GM21367 (cell line): ENCODE data around the gene PLCG2.
"Not testable (repeated sequence)": the region's sequence is repeated elsewhere in the genome, so short reads cannot be mapped to it uniquely, and the experiment has no call there.

Experiments used
- ATAC-seq: cut with Tn5 transposase; IDR thresholded peaks from one replicate; pipeline ENCODE4 v1.9.1; 2021; ENCODE audit not compliant: unreplicated experiment

Gene PLCG2

GRCh38 chr16:81752876-81753227 lies 26.2 kb upstream of the PLCG2 start:
- ATAC-seq = no peak

DNA sequence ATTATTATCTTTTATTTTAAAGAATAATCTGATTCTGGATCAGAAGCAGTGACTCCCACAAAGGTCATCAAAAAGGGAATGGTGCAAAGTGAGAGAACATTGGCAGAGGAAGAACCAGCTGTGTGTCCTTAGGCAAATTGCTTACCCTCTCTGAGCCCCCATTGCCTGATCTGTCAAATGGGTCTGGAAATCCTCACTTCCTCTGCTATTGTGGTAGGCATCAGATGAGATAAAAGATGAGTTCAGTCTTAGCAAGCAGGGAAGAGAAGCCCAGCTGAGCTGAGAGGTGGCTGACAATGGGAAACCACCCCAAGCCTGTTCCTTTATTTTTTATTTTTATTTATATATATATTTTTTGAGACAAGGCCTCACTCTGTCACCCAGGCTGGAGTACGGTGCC lies 24.2 kb upstream of the PLCG2 start:
- no peak for ATAC-seq

GRCh38 chr16:81755915-81756614 lies 23.0 kb upstream of the PLCG2 start:
- no peak for ATAC-seq

DNA sequence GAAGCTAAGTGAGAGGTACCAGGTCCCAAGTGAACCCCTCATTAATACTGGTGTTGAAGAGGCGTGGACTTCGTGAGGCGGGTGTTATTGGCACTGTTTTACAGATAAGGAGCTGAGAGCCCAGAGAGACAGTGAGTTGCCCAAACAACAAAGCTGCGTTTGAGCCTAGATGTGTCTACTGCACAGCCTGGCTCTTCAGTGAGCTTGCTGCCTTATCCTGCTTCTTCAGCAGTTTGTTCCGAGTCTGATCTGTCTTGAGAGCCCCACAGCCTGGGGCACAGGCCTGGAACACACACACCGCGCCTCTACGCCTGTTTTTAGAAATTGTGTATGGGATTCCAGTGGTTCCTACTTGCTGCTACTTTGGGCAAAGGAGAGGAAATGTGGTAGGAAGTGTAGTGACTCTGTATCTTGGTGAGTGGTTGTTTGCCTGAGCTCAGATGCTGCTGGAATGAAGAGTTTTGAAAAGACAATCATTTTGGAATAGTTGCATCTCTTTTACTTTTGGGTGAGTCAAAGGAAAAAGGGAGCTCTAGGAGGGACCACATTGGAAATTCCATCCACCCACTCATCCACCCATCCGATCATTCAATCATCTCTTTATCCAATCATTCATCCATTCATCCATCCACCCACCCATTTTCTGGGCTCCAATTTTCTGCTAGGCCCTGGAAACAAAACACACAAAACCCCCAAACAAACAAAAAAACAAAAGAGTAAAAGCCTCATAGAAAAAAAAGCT lies 22.3 kb upstream of the PLCG2 start:
- ATAC-seq = no peak

DNA sequence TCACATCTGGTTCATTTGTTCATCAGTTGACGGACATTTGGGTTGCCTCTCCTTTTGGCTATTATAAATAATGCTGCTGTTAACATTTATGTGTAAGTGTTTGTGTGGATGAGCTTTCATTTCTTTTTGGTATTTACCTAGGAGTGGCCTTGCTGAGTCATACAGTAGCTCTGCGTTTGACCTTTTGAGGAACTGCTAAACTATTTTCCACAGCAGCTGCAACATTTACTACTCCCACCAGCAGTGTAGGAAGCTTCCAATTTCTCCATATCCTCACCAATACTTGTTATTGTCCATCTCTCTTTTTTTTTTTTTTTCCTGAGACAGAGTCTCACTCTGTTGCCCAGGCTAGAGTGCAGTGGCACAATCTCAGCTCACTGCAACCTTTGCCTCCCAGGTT lies 20.7 kb upstream of the PLCG2 start:
- ATAC-seq = no peak

GRCh38 chr16:81762322-81762721 lies 16.8 kb upstream of the PLCG2 start:
- not testable (repeated sequence) for ATAC-seq

GRCh38 chr16:81765111-81765919 lies 13.8 kb upstream of the PLCG2 start:
- no peak for ATAC-seq

- ATAC-seq = no peak
Measured at GRCh38 chr16:81765969-81766368, 13.1 kb upstream of the PLCG2 start.

GRCh38 chr16:81767987-81768592 lies 11.0 kb upstream of the PLCG2 start:
- no peak for ATAC-seq

GRCh38 chr16:81770008-81770407 lies 9.1 kb upstream of the PLCG2 start:
- ATAC-seq = no peak

DNA sequence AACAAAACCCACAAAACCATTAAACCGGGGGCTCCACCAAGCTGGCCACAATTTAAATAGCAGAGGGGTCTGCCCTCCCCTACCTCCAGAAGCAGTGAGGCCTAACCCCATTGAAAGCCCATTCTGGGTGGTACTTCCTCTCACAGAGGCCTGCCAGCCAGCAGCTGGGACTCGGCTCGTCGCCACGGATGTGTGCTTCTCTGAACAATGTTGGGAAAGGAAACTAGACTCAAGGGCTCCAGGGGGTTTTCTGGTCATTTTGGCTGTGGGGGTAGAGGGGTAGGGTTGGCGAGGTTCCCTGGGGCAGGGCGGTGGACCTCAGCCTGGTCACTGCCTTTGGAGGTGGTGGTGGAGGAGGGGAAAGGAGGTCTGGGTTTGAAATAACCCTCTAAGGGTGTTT lies 4.7 kb upstream of the PLCG2 start:
- no peak for ATAC-seq

GRCh38 chr16:81775570-81775969 lies 3.5 kb upstream of the PLCG2 start:
- ATAC-seq = no peak

DNA sequence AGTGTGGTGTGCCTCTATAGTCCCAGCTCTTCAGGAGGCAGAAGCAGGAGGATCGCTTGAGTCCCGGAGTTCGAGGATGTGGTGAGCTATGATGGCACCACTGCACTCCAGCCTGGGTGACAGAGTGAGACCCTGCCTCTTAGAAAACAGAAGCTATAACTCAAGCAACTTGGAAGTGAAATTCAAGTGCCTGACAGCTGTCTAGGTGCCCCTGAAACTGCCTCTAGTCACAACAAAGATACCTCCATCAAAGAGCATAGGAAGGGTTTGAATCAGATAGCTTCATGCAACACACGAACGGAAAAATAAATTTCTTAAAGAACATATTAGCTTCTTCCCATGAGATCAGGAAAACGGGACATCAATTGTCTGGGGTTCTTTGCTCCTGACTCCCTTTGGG lies 860 bp upstream of the PLCG2 start:
- no peak for ATAC-seq

DNA sequence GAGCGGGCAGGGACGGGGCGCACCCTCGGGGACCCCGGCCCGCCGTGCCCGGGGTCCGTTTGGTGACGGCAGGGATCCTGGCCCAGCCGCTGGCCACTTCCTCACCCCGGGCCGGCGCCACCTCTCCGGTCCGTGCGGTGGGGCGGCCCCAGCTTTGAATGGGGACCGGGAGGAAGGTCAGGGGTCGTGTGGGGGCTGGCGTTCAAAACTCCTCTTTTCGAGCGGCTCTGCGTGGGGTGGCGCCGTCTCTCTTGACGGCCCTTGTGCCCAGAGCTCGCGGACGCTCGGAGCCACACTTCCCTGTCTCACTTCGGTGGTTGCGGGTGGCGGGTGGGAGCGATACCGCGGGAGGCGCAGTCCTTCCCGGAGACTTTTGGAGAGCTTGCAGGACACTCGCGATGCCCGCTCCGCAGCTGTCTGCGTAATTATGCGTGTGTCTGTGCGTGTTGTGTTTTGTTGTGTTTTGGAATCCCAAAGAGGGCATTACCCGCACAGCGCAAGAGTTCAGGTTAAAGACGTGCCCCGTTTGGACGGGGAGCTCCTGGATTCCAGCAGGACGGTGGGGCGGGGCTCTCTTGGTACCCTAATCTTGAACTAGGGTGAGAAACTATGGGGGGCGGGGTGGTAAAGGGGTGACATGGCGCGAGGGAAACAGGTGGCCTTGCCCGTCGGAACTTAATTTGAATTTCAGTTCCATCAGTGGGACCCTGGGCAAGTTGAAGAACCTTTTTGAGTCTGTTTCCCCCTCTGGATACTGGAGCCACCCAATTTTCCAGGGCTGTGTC lies 637 bp downstream of the PLCG2 start:
- ATAC-seq = peak; percentile 1

GRCh38 chr16:81780350-81780749 lies 1.3 kb downstream of the PLCG2 start:
- no peak for ATAC-seq

DNA sequence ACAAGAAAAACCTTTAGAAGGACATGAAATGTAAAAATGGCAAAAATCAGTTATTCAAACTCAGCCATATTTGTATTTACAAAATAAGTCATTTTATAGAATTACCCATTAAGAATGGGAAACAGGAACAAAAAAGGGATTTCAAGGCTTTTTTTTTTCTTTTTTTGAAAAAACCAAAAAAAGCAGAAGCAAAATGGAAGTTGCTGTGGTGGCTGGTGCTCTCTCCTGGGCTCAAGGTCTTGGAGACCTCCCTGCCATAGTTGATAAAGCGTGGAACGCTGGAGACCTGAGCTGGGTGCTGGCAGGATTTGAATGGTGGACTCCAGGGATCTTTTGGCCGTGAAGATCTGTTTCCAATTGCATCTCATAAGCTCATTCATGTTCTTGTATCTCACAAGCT lies 3.1 kb downstream of the PLCG2 start:
- no peak for ATAC-seq

DNA sequence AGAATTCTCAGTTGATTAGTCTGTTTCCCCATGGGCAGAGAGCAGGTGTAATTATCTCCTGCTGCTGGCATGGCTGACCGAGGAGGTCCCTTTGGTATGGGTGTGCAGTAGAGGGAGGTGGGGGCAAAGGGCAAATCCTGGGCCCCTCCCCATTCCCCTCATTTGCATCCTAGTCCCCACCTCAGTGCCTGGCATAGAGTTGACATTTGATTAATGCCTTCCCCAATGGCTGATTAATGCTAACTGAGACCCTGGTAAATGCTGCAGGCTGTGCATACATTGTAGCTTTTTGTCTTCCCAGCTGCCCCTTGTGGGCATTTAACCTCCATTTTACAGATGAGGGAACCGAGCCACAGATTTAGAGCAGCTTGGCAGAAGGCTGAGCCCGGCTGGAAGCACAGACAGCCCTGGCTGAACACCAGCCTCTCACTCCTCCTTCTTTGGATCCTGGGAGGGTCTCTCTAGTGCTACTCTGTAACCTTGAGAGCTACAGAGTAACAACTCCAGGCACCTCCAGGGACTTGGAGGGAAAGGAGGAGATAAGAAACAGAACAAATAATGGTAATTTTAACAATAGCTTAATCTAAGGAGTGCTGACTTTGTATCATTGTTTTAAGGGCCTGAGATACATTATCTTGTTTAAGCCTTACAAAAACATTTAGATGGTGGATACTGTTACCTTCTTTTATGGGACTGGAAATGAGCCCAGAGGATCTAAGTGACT lies 5.1 kb downstream of the PLCG2 start:
- no peak for ATAC-seq

DNA sequence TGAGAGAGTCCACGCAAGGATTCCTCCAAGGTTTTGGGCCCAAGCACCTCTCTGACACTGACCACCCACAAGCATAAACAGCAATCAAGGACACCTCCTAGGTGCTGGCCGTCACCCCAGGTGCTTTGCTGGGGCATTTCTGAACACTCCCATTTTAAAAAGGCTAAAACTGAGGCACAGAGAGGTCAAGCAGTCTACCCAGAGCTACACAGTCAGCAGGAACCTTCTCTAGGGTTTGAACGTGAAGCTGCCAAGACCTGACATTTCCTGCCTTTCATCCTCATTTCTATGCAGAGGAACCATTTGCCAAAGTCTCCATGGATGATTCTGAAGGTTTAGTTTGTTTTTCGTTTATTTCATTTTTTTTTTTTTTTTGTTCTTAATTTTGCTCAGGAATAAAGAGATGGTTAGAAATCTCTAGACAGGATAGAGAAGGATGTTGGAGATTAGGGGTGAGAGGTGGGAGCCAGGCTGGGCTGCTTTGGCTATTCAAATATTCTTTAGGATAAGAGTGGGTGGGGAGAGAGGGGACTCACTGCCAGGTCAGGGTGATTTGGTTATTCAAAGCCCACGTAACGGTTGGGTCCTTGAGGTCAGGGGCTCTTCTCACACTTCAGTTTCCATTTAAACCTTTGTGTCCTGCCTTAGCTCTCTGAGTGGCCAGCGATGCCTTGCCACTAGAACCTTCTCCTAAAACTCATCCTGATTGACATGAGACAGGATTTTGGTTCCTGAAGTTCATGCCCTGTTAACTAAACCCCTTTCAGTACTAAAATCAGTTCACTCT lies 6.2 kb downstream of the PLCG2 start:
- ATAC-seq = no peak

GRCh38 chr16:81786321-81786720 lies 7.2 kb downstream of the PLCG2 start:
- ATAC-seq = no peak
